Ovary (tissue), 3 donors: ENCODE data around the gene CISTR.

Source experiments
- CTCF ChIP-seq, 3 donors: fragments of 450-650 bp in 2 of 3; fragments of 200-600 bp in 1 of 3; IDR thresholded peaks; one replicate each; pipeline versions ENCODE4 v1.5.1 to v1.8.0; 2016 to 2022; ENCODE audit warnings: antibody characterized with exemption in 3 of 3, mild to moderate bottlenecking in 1 of 3
- POLR2A ChIP-seq: fragments of 450-650 bp; IDR thresholded peaks from one replicate; pipeline ENCODE4 v1.6.1; 2017; ENCODE audit warnings: antibody characterized with exemption, mild to moderate bottlenecking, moderate library complexity
- donor health status: DM: no; HTN: no; CAD: no.

- no peak for TF ChIP-seq CTCF (IDR thresholded peaks at IDR 0.05)
- TF ChIP-seq POLR2A: no peak
Measured at GRCh38 chr12:53755893-53756292, 4.1 kb upstream of the CISTR start.
